ENCODE measurements around the gene SRI.
"Not testable (repeated sequence)": the region's sequence is repeated elsewhere in the genome, so short reads cannot be mapped to it uniquely, and the experiment has no call there.

The SRI gene

GRCh38 chr7:88219781-88220747, at the start of gene SRI:
Gene SRI, minus strand, starts transcription at chr7:88220038. Its CDS starts 12 bp downstream, at chr7:88220026.
- DNase-seq (ENCODE audit: low read depth), result peak; percentile 87

- DNase-seq (ENCODE audit: low read depth), result no peak
Observed at GRCh38 chr7:88269586-88269985, 49.7 kb upstream of the SRI start.

- DNase-seq (ENCODE audit: low read depth), result no peak
Observed at GRCh38 chr7:88268858-88269257, 49.0 kb upstream of the SRI start.

GRCh38 chr7:88268051-88268450, 48.2 kb upstream of the SRI start:
- no peak for DNase-seq (ENCODE audit: low read depth)

- DNase-seq (ENCODE audit: low read depth), result no peak
Observed at GRCh38 chr7:88267421-88267820, 47.6 kb upstream of the SRI start.

- not testable (repeated sequence) for DNase-seq (ENCODE audit: low read depth)
Observed at GRCh38 chr7:88264987-88265386, 45.1 kb upstream of the SRI start.

GRCh38 chr7:88262562-88262961, 42.7 kb upstream of the SRI start:
- no peak for DNase-seq (ENCODE audit: low read depth)

- DNase-seq (ENCODE audit: low read depth), result no peak
Observed at GRCh38 chr7:88260719-88261118, 40.9 kb upstream of the SRI start.

GRCh38 chr7:88259656-88260380, 40.0 kb upstream of the SRI start:
- DNase-seq (ENCODE audit: low read depth), result no peak

- DNase-seq (ENCODE audit: low read depth), result not testable (repeated sequence)
Observed at GRCh38 chr7:88258296-88258695, 38.5 kb upstream of the SRI start.

GRCh38 chr7:88256906-88257305, 37.1 kb upstream of the SRI start:
- no peak for DNase-seq (ENCODE audit: low read depth)

- no peak for DNase-seq (ENCODE audit: low read depth)
Observed at GRCh38 chr7:88254721-88255424, 35.0 kb upstream of the SRI start.

GRCh38 chr7:88253640-88254039, 33.8 kb upstream of the SRI start:
- no peak for DNase-seq (ENCODE audit: low read depth)

GRCh38 chr7:88244258-88244657, 24.4 kb upstream of the SRI start:
- DNase-seq (ENCODE audit: low read depth), result no peak

GRCh38 chr7:88243345-88243909, 23.6 kb upstream of the SRI start:
- no peak for DNase-seq (ENCODE audit: low read depth)

GRCh38 chr7:88239852-88240251, 20.0 kb upstream of the SRI start:
- no peak for DNase-seq (ENCODE audit: low read depth)

GRCh38 chr7:88233828-88234227, 14.0 kb upstream of the SRI start:
- no peak for DNase-seq (ENCODE audit: low read depth)

GRCh38 chr7:88230646-88231045, 10.8 kb upstream of the SRI start:
- no peak for DNase-seq (ENCODE audit: low read depth)

- no peak for DNase-seq (ENCODE audit: low read depth)
Observed at GRCh38 chr7:88229302-88229995, 9.6 kb upstream of the SRI start.

GRCh38 chr7:88226886-88227516, 7.2 kb upstream of the SRI start:
- DNase-seq (ENCODE audit: low read depth), result no peak

GRCh38 chr7:88226201-88226600, 6.4 kb upstream of the SRI start:
- no peak for DNase-seq (ENCODE audit: low read depth)

Data from stimulated activated CD8-positive, alpha-beta memory T cell treated with anti-CD3 and anti-CD28 coated beads, Interleukin-12 subunit alpha, Interleukin-12 subunit beta, amount 100 ng/mL, for 4 hours (primary cell).